Activated CD4-positive, alpha-beta T cell treated with anti-CD3 and anti-CD28 coated beads for 4 hours (primary cell): ENCODE results near the gene LGI4.

ENCODE experiments used
- DNase-seq, 2 donors: peaks; one replicate each; pipeline ENCODE4 v3.0.0-alpha.2; 2020

The LGI4 gene

DNA sequence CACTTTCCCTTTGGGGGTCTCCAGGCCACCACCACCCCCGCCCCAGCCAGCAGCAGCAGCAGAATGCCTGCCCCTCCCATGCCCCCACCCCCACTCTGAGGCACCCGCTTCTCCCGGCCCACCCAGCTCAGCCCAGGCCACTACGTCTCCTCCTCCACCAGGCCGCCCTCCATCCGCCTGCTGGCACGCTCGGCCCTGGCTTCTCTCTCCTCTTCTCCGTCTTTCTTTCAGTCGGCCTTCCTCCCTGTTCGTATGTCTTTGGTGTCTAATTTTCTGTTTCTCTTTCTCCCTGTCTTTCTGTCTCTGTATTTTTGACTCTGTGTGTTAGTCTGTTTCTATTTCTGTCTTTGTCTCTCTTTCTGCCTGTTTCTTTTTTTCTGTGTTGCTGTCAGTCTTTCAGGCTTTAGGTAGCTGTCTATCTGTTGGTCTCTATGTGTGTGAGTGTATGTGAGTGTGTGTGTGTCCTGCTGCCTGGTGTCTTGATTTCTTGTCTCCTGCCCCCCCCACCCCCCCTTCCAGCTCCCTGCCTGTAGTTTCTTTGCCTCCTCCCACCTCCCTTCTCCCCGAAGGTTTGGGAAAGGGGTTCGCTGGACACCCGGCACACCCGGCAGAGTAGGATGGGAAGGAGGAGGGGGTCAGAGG, at the start of gene LGI4:
TSS of gene LGI4 (minus strand) at position 459 of the 642 bp plus-strand sequence. CDS start at position 80, 379 bp downstream.
- no peak for DNase-seq

- DNase-seq, result no peak
Observed at GRCh38 chr19:35184267-35184666, 49.4 kb upstream of the LGI4 start.

GRCh38 chr19:35181387-35181786, 46.5 kb upstream of the LGI4 start:
- DNase-seq, result no peak

DNA sequence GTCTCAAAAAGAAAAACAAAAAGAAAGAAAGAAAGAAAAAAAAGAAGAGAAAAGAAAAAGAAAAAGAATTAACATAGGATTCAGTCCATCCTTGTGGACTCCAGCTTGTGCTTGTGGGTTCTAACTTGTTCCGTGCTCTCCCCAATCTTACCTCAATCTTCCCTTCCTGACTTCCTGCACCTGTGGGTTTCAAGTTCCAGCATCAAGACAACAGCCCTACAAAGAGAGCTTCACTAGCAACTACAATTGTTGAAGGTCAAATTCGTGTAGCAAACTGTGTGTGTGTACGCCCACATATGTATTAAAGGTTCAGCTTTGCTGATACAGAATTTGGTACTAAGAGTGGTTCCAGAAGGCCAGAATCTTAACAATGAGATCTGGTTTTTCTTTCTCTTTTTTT, 45.0 kb upstream of the LGI4 start:
- DNase-seq, result no peak

DNA sequence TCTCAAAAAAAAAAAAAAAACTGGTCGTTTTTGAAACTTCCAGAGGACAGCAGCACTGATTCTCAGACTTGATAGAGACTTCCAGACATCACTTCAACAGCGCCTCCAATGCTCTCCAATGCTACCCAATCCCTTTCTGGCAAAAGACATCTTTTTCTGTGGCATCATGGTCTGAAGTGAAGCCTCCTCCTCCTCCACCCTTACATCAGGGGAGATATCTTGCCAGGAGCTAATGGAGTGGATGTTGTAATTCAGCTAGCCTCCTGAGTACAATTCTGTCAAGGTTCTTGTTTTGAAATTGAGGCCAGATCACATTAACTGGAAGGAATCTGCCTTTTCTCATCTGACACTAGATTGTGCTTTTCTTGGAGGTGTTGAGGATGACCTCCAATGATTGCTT, 43.8 kb upstream of the LGI4 start:
- no peak for DNase-seq

DNA sequence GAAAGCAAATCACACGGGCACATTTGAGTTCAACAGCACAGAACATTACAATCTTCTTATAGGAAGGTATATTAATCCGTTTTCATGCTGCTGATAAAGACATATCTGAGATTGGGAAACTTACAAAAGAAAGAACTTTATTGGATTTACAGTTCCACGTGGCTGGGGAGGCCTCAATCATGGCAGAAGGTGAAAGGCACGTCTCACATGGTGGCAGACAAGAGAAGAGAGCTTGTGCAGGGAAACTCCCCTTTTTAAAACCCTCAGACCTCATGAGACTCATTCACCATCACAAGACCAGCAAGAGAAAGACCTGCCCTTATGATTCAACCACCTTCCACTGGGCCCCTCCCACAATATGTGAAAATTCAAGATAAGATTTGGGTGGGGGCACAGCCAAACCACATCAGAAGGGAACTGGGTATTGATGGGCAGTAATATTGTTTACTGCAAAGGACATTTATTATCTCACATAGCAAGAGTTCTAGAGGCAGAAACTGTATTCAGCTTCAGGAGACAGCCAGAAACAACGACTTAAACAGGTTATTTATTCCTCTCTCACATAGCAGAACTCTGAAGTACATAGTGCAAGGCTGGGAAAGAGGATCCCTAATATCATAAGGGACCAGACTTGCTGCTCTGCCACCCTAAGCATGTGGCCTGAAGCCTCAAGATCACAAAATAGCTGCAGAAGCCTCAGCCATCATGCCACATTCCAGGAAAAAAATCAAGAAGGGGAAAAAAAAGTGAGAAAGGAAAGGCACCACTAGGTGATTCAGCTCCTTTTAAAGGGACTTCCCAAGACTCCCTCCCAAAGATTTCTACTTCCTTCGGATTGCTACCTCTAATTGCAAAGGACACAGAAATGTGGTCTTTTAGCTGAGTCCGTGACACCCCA, 42.8 kb upstream of the LGI4 start:
- no peak for DNase-seq

- no peak for DNase-seq
Observed at GRCh38 chr19:35176181-35176570, 41.3 kb upstream of the LGI4 start.

DNA sequence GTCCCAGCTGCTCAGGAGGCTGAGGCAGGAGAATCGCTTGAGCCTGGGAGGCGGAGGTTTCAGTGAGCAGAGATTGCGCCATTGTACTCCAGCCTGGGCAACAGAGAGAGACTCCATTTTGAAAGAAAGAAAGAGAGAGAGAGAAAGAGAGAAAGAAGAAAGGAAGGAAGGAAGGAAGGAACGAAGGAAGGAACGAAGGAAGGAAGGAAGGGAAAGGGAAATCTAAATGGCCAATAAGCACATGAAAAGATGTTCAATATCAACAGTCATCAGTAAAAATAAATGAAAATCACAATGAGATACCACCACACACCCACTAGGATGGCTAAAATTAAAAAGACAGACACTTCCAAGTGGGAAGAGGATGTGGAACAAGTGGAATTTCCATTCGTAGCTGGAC, 39.4 kb upstream of the LGI4 start:
- no peak for DNase-seq

DNA sequence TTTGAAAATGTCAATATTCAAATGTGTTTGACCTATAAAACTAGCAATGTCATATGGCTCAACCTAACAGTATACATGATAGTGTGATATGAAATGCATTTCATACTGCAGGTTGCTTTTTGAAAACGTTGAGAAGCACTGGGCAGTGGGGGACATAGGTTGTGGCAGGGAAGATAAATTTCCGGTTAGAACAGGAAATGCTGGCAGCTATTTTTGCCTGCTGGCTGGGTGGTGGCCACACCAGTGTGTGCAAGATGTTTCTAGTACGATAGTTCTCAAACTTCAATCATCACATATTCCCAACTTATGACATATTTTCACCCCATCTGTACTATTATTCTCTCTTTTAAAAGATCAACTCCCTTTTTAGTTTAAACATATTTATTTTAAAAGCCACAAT, 36.9 kb upstream of the LGI4 start:
- no peak for DNase-seq

DNA sequence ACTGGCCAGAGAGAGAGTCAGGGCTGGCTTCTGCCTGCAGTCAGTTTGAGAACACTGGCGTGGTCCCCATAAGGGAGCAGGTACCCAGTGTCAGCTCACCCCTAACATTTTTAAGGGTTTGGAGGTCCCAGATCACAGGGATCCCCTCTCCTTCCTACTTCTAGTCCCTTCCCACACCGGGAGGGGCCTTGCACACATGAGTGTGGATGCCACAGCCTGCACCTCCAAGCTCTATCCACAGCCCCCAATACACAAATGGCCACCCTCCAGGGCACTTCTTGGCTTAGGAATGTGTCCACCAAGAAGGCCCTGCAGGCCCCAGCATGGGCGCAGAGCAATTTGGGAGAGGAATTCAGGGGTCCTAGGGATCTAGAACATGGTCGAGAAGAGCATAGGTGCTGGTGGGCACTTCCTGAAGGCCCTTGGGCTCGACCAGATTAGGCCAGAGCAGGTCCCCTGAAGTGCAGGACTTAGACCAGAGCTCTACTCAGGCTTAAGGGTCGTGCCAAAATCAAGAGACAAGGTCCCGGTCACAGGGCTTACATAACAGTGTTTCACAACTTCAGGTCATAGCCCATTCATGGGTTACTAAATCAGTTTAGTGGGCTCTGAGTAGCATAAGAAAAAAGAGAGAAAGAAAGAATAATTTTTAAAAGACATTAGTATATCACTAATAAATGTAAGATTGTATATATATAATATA, 35.7 kb upstream of the LGI4 start:
- no peak for DNase-seq

DNA sequence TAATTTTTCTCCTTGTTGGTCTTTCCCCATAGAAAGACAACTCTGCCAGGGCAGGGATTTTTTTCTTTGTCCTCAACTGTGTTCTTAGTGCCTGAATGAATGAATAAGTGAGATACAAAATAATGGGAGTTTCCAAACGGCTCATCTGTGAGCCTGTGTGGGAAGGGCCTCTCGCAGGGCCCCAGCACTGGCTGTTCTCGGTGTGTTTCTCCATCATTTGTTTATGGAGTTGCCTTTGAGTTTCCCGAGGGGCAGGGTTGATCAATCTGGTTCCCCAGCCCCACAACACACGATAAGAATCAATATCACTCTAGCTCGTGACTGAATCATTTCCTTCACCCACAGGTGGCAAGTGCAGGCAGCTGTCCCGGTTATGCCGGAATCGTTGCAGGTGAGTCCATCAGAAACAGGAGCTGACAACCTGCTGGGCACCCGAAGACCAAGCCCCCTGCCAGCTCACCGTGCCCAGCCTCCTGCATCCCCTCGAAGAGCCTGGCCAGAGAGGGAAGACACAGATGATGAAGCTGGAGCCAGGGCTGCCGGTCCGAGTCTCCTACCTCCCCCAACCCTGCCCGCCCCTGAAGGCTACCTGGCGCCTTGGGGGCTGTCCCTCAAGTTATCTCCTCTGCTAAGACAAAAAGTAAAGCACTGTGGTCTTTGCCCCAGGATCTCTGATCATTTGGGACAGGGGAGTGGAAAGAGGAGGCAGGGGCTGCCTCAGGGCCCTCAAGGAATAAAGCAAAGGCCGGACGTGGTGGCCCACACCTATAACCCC, 34.5 kb upstream of the LGI4 start:
- no peak for DNase-seq

GRCh38 chr19:35168196-35168595, 33.3 kb upstream of the LGI4 start:
- no peak for DNase-seq

- DNase-seq, result no peak
Observed at GRCh38 chr19:35167251-35168119, 32.6 kb upstream of the LGI4 start.

DNA sequence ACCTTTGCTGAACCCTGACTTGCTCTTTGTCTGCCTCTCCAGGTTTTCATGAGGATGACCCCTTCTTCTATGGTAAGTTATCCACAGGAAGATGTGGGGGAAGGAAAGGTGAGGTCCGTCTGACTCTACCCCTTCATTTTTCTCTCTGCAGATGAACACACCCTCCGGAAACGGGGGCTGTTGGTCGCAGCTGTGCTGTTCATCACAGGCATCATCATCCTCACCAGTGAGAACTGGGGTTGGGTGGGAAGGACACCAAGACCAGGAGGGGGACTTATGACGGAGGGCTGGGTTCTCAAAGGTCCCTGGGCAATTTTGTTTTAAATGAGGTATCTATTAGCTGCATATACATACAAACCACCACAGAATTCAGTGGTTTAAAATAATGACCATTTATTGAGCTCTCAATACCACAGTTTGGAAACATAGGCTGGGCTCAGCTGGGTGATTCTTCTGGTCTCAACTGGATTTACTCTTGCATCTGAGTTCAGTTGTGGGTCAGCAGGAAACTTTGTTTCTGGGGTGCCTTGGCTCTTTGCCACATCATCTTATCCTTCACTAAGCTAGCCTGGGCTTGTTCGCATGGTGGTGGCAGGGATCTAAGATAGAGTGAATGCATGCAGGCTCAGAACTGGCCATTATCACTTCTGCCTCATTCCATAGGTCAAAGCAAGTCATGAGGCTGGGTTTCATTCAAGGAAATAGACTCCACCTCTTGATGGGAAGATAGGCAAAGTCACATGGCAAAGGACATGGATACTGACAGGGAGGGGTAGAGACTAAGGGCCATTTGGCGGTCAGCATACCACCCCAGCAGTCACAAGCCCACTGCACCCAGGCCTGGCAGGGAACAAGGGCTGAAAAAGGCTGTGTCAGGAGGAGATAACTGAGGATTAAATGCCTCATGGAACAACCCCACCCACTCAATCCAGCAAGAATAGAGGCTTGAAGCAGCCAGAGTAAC, 31.5 kb upstream of the LGI4 start:
- no peak for DNase-seq

DNA sequence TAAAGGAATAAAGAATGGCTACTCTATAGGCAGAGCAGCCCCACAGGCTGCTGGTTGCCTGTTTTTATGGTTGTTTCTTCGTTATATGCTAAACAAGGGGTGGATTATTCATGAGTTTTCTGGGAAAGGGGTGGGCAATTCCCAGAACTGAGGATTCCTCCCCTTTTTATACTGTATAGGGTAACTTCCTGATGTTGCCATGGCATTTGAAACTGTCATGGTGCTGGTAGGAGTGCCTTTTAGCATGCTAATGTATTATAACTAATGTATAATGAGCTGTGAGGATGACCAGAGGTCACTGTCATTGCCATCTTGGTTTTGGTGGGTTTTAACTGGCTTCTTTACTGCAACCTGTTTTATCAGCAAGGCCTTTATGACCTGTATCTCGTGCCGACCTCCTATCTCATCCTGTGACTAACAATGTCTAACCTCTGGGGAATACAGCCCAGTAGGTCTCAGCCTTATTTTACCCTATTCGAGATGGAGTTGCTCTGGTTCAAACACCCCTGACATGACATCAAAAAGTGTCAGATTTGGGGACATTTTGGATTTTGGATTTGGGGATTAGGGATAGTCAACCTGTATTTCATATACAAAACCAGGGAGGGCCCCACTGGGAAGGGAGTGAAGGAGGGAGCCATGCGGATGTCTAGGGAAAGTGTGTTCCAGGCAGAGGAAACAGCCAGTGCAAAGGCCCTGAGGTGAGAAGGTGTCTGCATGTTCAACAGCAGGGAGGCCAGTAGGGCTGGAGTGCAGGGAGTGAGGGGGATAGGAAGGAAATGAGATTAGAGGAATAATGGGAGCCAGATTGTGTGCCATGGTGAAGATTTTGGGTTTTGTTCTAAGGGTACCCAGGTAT, 30.6 kb upstream of the LGI4 start:
- no peak for DNase-seq

DNA sequence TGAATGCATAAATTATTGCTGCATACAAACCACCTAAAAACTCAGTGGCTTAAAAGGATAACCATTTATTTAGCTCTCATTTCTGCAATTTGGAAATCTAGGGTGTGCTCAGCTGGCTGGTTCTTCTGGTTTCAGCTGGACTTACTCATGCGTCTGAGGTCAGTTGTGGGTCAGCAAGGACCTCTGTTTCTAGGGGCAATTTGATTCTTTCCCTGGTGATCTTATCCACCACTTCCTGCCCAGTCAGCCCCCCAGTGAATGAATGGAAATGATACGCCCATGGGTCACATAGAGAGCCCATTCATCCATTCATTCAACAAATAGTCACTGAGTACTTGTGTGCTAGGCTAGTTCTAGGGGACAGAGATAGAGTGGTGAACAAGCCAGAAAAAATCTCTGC, 29.6 kb upstream of the LGI4 start:
- no peak for DNase-seq

GRCh38 chr19:35162471-35163326, 27.8 kb upstream of the LGI4 start:
- DNase-seq, result no peak

GRCh38 chr19:35161434-35161743, 26.5 kb upstream of the LGI4 start:
- DNase-seq, result no peak
